ENCODE measurements around the gene TRABD2B. TPM values are rescaled to one million over a fixed set of nuclear protein-coding genes. Genes with fewer than 3 reads are reported as not detected.

TRABD2B gene
- total RNA-seq, 2 donors from 2014 or later, result 3.8 to 10.7 TPM

DNA sequence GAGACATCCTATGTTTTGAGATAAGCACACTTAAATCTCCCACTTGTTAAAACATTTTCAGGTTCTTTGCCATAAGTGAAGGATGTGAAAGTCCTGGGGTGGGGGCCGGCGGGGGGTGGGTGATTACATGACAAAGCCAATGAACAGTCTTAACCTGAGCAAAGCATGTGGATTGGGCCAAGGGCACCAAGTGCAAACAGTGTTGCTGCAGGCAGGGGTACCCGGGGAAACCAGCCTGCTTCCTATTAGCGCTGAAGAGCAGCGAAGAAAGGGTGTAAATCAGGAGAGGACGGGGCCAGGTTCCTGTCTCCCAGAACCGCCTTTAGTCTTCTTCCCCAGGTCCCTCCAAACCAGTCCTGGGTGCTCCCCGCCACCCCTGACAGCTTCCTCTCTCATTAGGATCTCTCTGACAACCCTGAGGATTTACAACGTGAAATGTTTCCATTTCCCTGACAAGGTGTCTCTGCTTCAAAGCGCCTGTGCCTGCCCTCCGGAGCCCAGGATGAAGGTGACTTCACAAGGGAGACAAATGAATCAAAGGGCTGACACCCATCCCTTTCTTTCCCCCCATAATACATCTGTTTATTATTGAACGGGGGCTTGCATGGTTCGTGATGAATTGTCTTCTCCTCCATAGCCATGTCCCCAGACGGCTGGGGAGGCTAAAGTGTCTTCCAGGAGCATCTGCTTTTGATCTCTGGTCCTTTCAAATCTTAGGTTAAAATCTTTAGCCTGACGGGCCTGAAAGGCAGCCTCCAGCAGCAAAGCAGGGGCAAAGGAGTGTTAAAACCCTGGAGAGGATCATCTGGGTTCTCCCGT lies 109.5 kb downstream of the TRABD2B start:
- no peak overlapping the region for H3K4me3 ChIP-seq
- DNase-seq (ENCODE audit: low spot score) (no peak), ATAC-seq (ENCODE audit: insufficient number of reproducible peaks, low FRiP score, low read depth) (no peak)
- H3K27me3 ChIP-seq (replicated peaks; ENCODE audit: insufficient read depth), result no peaks in the 10 kb centered on the region
- no peaks in the 10 kb centered on the region for H3K36me3 ChIP-seq
- TF ChIP-seq, protein P1, sequence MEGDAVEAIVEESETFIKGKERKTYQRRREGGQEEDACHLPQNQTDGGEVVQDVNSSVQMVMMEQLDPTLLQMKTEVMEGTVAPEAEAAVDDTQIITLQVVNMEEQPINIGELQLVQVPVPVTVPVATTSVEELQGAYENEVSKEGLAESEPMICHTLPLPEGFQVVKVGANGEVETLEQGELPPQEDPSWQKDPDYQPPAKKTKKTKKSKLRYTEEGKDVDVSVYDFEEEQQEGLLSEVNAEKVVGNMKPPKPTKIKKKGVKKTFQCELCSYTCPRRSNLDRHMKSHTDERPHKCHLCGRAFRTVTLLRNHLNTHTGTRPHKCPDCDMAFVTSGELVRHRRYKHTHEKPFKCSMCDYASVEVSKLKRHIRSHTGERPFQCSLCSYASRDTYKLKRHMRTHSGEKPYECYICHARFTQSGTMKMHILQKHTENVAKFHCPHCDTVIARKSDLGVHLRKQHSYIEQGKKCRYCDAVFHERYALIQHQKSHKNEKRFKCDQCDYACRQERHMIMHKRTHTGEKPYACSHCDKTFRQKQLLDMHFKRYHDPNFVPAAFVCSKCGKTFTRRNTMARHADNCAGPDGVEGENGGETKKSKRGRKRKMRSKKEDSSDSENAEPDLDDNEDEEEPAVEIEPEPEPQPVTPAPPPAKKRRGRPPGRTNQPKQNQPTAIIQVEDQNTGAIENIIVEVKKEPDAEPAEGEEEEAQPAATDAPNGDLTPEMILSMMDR (IDR thresholded peaks at IDR 0.05), result no peak
- H3K27ac ChIP-seq, result no peak overlapping the region
- H3K4me1 ChIP-seq (ENCODE audit: control insufficient read depth in 1 of 2, low read depth in 2 of 2), result no peaks in the 10 kb centered on the region
- H3K9me3 ChIP-seq, result no peaks in the 10 kb centered on the region

DNA sequence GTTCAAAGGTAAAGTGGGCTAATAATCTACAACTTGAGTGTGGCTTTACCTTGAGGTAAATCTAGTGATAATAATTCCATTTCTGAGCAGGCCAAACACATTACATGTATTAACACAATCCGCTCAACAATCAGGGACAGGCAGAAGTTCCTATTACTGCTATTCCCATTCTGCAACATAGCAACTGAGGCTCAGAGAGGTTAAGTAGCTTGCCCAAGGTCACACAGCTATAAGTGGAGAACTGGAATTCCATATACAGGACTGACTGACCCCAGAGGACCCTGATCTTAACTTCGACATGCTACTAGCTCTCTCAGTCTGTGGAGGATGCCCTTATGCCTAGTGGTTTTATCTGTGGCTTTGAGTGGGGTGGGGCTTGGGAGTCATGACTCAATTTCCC lies 110.1 kb downstream of the TRABD2B start:
- no peak for ATAC-seq (ENCODE audit: insufficient number of reproducible peaks, low FRiP score, low read depth)
- DNase-seq (ENCODE audit: low spot score), result no peak
- Histone ChIP-seq H3K4me1 (ENCODE audit: control insufficient read depth in 1 of 2, low read depth in 2 of 2) (no peaks in the 10 kb centered on the region), H3K4me3 (no peak overlapping the region), H3K9me3 (no peaks in the 10 kb centered on the region), H3K27me3 (replicated peaks; ENCODE audit: insufficient read depth) (no peaks in the 10 kb centered on the region), H3K36me3 (no peaks in the 10 kb centered on the region), H3K27ac (no peak overlapping the region)
- TF ChIP-seq, protein P1 (IDR thresholded peaks at IDR 0.05), result no peak

DNA sequence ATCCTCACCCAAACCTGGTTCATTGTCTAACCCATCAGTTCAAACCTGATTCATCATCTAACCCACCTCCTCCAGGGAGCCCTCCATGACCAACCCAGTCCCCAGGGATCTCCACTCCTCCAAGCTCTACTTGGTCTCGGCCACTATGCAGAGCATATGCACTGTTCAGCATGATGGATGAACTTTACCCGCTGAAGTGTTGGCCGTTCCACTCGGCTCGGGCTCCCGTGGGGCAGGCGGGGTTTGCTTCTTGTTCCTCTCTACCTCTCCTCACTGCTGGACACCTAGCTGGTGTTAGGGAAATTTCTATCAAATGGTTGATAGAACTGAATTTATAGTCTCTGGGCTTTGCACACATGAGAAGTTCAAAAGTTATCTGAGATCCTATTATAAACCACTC lies 111.0 kb downstream of the TRABD2B start:
- no peaks in the 10 kb centered on the region for H3K4me1 ChIP-seq (ENCODE audit: control insufficient read depth in 1 of 2, low read depth in 2 of 2)
- H3K9me3 ChIP-seq, result no peaks in the 10 kb centered on the region
- H3K4me3 ChIP-seq, result no peak overlapping the region
- no peaks in the 10 kb centered on the region for H3K27me3 ChIP-seq (replicated peaks; ENCODE audit: insufficient read depth)
- TF ChIP-seq, protein P1 (IDR thresholded peaks at IDR 0.05), result no peak
- H3K27ac ChIP-seq, result no peak overlapping the region
- no peak for DNase-seq (ENCODE audit: low spot score)
- ATAC-seq (ENCODE audit: insufficient number of reproducible peaks, low FRiP score, low read depth), result no peak
- H3K36me3 ChIP-seq, result no peaks in the 10 kb centered on the region

DNA sequence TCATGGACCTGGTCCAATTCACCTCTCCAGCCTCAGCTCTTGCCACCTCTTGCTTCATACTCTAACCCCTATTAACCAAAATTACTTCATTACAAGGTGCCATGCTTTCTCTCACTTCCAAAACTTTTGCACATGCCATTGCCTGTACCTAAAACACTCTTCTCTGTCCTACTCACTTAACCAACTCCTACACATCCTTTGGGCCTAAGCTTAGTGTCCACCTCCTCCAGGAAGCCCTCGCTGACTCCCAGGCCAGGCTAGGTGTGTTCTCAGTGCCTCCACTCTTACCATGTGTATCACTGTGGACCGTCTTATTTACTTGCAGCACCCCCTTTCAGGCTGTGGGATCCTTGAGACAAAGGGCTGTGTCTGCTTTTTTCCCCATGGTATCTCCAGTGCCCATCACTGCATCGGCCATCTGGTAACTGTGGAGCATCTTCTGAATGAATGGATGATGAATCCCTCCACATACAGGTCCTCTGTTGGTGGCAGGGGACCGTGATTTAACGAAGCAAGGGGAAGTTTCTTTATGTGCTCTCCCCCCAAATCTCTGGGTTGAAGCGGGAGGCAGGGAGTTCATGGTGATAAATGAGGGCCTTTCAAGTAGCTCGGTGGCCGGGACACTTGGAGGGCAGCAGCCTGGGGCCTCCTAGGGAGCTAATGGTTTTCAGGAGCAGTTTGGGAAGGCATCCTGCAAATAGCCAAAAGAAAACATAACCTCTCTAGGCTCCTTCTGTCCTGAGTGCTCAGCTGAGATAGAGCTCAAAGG lies 111.9 kb downstream of the TRABD2B start:
- Histone ChIP-seq H3K4me3 (no peak overlapping the region), H3K36me3 (no peaks in the 10 kb centered on the region), H3K9me3 (no peaks in the 10 kb centered on the region), H3K27me3 (replicated peaks; ENCODE audit: insufficient read depth) (no peaks in the 10 kb centered on the region), H3K27ac (no peak overlapping the region), H3K4me1 (ENCODE audit: control insufficient read depth in 1 of 2, low read depth in 2 of 2) (no peaks in the 10 kb centered on the region)
- DNase-seq (ENCODE audit: low spot score) (no peak), ATAC-seq (ENCODE audit: insufficient number of reproducible peaks, low FRiP score, low read depth) (no peak)
- TF ChIP-seq, protein P1 (IDR thresholded peaks at IDR 0.05), result no peak

DNA sequence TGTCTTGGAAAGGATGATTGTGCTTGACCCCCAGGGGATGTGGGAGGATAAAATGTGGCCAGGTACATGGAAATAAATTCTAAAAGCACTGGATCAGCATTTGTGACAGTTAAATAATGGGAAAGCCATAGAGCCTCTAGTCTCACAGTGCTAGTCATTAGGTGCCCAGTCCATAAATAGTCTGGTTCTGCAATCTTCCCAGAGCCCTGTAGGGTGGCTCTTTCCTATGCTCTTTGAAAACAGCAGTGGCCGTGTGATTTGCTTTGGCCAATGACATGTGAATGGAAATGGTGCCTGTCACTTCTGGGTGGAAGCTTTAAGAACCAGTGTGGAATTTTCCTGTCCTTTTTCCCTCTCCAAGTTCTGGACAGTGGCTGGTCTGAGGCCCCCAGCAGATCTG lies 113.2 kb downstream of the TRABD2B start:
- Histone ChIP-seq H3K4me3 (no peak overlapping the region), H3K27ac (no peak overlapping the region), H3K36me3 (no peaks in the 10 kb centered on the region), H3K4me1 (ENCODE audit: control insufficient read depth in 1 of 2, low read depth in 2 of 2) (no peaks in the 10 kb centered on the region), H3K27me3 (replicated peaks; ENCODE audit: insufficient read depth) (no peaks in the 10 kb centered on the region), H3K9me3 (no peaks in the 10 kb centered on the region)
- TF ChIP-seq, protein P1 (IDR thresholded peaks at IDR 0.05), result no peak
- ATAC-seq (ENCODE audit: insufficient number of reproducible peaks, low FRiP score, low read depth) (no peak), DNase-seq (ENCODE audit: low spot score) (no peak)
